Thyroid gland (tissue), 4 donors: ENCODE data around the gene GJA1.

ENCODE experiments used
- CTCF ChIP-seq, 6 experiments: fragments of 200-600 bp in 3 of 6; fragments of 450-650 bp in 3 of 6; sonication (generic) in 3 of 6; IDR thresholded peaks; one replicate each; pipeline ENCODE4 v1.5.1; 2016 to 2019; ENCODE audit warnings: antibody characterized with exemption in 6 of 6, mild to moderate bottlenecking in 2 of 6, inconsistent platforms in 1 of 6, moderate library complexity in 1 of 6
- POLR2A ChIP-seq, 2 donors: fragments of 450-650 bp; IDR thresholded peaks; one replicate each; pipeline ENCODE4 v1.6.1; 2017; ENCODE audit warnings: antibody characterized with exemption in 2 of 2, mild to moderate bottlenecking in 2 of 2, moderate library complexity in 1 of 2

GRCh38 chr6:121408321-121408720 lies 27.1 kb upstream of the GJA1 start:
- no peak for TF ChIP-seq POLR2A (IDR thresholded peaks at IDR 0.05)
- TF ChIP-seq CTCF (IDR thresholded peaks at IDR 0.05), result no peak
